BE2C (cell line): ENCODE data around the gene ENAH.

Source experiments
- DNase-seq: peaks from one replicate; pipeline ENCODE4 v3.0.0-alpha.2; 2020
- H3K27me3 ChIP-seq: fragments of 250-450 bp; sonication (Bioruptor Pico); 2 replicates; pipeline ENCODE4 v1.5.1; 2020; ENCODE audit warnings: mild to moderate bottlenecking
- H3K36me3 ChIP-seq: fragments of 250-450 bp; sonication (Bioruptor Pico); 2 replicates; pipeline ENCODE4 v1.5.1; 2020; ENCODE audit warnings: mild to moderate bottlenecking
- H3K4me1 ChIP-seq: fragments of 250-450 bp; sonication (Bioruptor Pico); 2 replicates; pipeline ENCODE4 v1.5.1; 2020
- H3K4me3 ChIP-seq: 2 replicates; pipeline ENCODE4 v1.5.1; 2011; ENCODE audit warnings: low read depth, low read length
- H3K9me3 ChIP-seq: fragments of 250-450 bp; sonication (Bioruptor Pico); 2 replicates; pipeline ENCODE4 v1.5.1; 2020
- CTCF ChIP-seq: IDR thresholded peaks from 2 replicates; pipeline ENCODE4 v1.5.1; 2012; ENCODE audit warnings: mild to moderate bottlenecking, low read depth, low read length

ENAH gene

GRCh38 chr1:225559902-225560301 is 93.0 kb downstream of the ENAH start:
- Histone ChIP-seq H3K4me1 (peaks cover 7% of the 10 kb centered on the region), H3K27me3 (no peaks in the 10 kb centered on the region), H3K36me3 (peaks cover 25% of the 10 kb centered on the region), H3K9me3 (0 out of 2 replicates have a peak, but pooled peaks cover 3% of the 10 kb centered on the region), H3K4me3 (no peak overlapping the region)
- no peak for DNase-seq
- no peak for TF ChIP-seq CTCF

GRCh38 chr1:225559326-225559725 is 93.6 kb downstream of the ENAH start:
- no peak overlapping the region for H3K4me3 ChIP-seq
- peaks cover 7% of the 10 kb centered on the region for H3K4me1 ChIP-seq
- no peaks in the 10 kb centered on the region for H3K27me3 ChIP-seq
- no peak for TF ChIP-seq CTCF
- H3K36me3 ChIP-seq = peaks cover 29% of the 10 kb centered on the region
- DNase-seq = no peak
- H3K9me3 ChIP-seq = 0 out of 2 replicates have a peak, but pooled peaks cover 3% of the 10 kb centered on the region

GRCh38 chr1:225556694-225557093 is 96.2 kb downstream of the ENAH start:
- 0 out of 2 replicates have a peak, but pooled peaks cover 3% of the 10 kb centered on the region for H3K9me3 ChIP-seq
- H3K27me3 ChIP-seq = no peaks in the 10 kb centered on the region
- H3K36me3 ChIP-seq = peaks cover 30% of the 10 kb centered on the region
- TF ChIP-seq CTCF = no peak
- H3K4me3 ChIP-seq = no peak overlapping the region
- DNase-seq = no peak
- no peaks in the 10 kb centered on the region for H3K4me1 ChIP-seq

- peaks cover 27% of the 10 kb centered on the region for H3K36me3 ChIP-seq
- H3K27me3 ChIP-seq = no peaks in the 10 kb centered on the region
- no peak for TF ChIP-seq CTCF
- no peak overlapping the region for H3K4me3 ChIP-seq
- DNase-seq = no peak
- no peaks in the 10 kb centered on the region for H3K4me1 ChIP-seq
- H3K9me3 ChIP-seq = 0 out of 2 replicates have a peak, but pooled peaks cover 3% of the 10 kb centered on the region
These were observed 97.1 kb downstream of the ENAH start for GRCh38 chr1:225555821-225556220.

GRCh38 chr1:225554216-225554812 is 98.6 kb downstream of the ENAH start:
- no peak for DNase-seq
- H3K36me3 ChIP-seq = peaks cover 22% of the 10 kb centered on the region

More at GRCh38 chr1:225554216-225554812, 98.6 kb downstream of the ENAH start:
- H3K27me3 ChIP-seq = no peaks in the 10 kb centered on the region
- H3K4me3 ChIP-seq = no peak overlapping the region
- no peaks in the 10 kb centered on the region for H3K4me1 ChIP-seq
- H3K9me3 ChIP-seq = 0 out of 2 replicates have a peak, but pooled peaks cover 3% of the 10 kb centered on the region
- peak; percentile 64 for TF ChIP-seq CTCF
